HG03571 (cell line): ENCODE measurements around the gene RSPO4.
"Not testable (repeated sequence)": the region's sequence is repeated elsewhere in the genome, so short reads cannot be mapped to it uniquely, and the experiment has no call there.

Source experiments
- ATAC-seq: cut with Tn5 transposase; IDR thresholded peaks from one replicate; pipeline ENCODE4 v1.9.1; 2021; ENCODE audit not compliant: unreplicated experiment

Gene RSPO4

GRCh38 chr20:1001911-1002681, at the start of gene RSPO4:
TSS of gene RSPO4 (minus strand) at chr20:1002311. CDS start at chr20:1002164, 147 bp downstream.
- ATAC-seq: no peak

- no peak for ATAC-seq
Measured at GRCh38 chr20:1050440-1050839, 48.3 kb upstream of the RSPO4 start.

- ATAC-seq: no peak
Measured at GRCh38 chr20:1045860-1046418, 43.8 kb upstream of the RSPO4 start.

GRCh38 chr20:1041845-1042390, 39.8 kb upstream of the RSPO4 start:
- ATAC-seq: no peak

GRCh38 chr20:1038205-1038604, 36.1 kb upstream of the RSPO4 start:
- ATAC-seq: no peak

- ATAC-seq: no peak
Measured at GRCh38 chr20:1037039-1037438, 34.9 kb upstream of the RSPO4 start.

GRCh38 chr20:1035466-1035865, 33.4 kb upstream of the RSPO4 start:
- no peak for ATAC-seq

GRCh38 chr20:1034415-1034789, 32.3 kb upstream of the RSPO4 start:
- ATAC-seq: no peak

- no peak for ATAC-seq
Measured at GRCh38 chr20:1033751-1034414, 31.8 kb upstream of the RSPO4 start.

GRCh38 chr20:1029980-1030379, 27.9 kb upstream of the RSPO4 start:
- ATAC-seq: no peak

- ATAC-seq: not testable (repeated sequence)
Measured at GRCh38 chr20:1026214-1026613, 24.1 kb upstream of the RSPO4 start.

- no peak for ATAC-seq
Measured at GRCh38 chr20:1022871-1023270, 20.8 kb upstream of the RSPO4 start.

GRCh38 chr20:1020614-1021013, 18.5 kb upstream of the RSPO4 start:
- ATAC-seq: no peak

- no peak for ATAC-seq
Measured at GRCh38 chr20:1019344-1019743, 17.2 kb upstream of the RSPO4 start.

GRCh38 chr20:1017677-1018076, 15.6 kb upstream of the RSPO4 start:
- no peak for ATAC-seq

GRCh38 chr20:1015181-1015580, 13.1 kb upstream of the RSPO4 start:
- no peak for ATAC-seq

- ATAC-seq: no peak
Measured at GRCh38 chr20:1014471-1014870, 12.4 kb upstream of the RSPO4 start.

GRCh38 chr20:1013566-1014340, 11.6 kb upstream of the RSPO4 start:
- ATAC-seq: no peak

GRCh38 chr20:1012359-1013168, 10.5 kb upstream of the RSPO4 start:
- ATAC-seq: no peak

- ATAC-seq: no peak
Measured at GRCh38 chr20:1010659-1011058, 8.5 kb upstream of the RSPO4 start.
